Activated CD8-positive, alpha-beta T cell treated with anti-CD3 and anti-CD28 coated beads for 36 hours (primary cell): ENCODE results near the gene PLEKHG1. TPM values are rescaled to one million over a fixed set of nuclear protein-coding genes. Genes with fewer than 3 reads are reported as not detected.

Experiments used
- ATAC-seq: fragments of 200-7000 bp; cut with Tn5 transposase; one replicate; pipeline ENCODE4 v1.10.0; 2021; ENCODE audit warnings: mild to moderate bottlenecking, moderate library complexity
- CTCF ChIA-PET: fragments of 350-600 bp; sonication (Branson Sonifier 250); formaldehyde crosslinking; loops from one replicate; lab custom pipeline; 2021; ENCODE audit warnings: antibody characterized with exemption; lab: Charles Lee
- POLR2A ChIA-PET: fragments of 350-600 bp; sonication (Branson Sonifier 250); formaldehyde crosslinking; loops from one replicate; lab custom pipeline; 2021; ENCODE audit warnings: antibody characterized with exemption; lab: Charles Lee
- DNase-seq: peaks from one replicate; pipeline ENCODE4 v3.0.0-alpha.2; 2020
- H3K27ac Mint-ChIP-seq: one replicate; pipeline ENCODE4 v1.8.0; 2021; ENCODE audit warnings: mild to moderate bottlenecking, mixed read lengths
- H3K27me3 Mint-ChIP-seq: one replicate; pipeline ENCODE4 v1.8.0; 2021; ENCODE audit warnings: mixed read lengths
- H3K36me3 Mint-ChIP-seq: one replicate; pipeline ENCODE4 v1.8.0; 2021; ENCODE audit warnings: low read depth, mixed read lengths
- H3K4me1 Mint-ChIP-seq: one replicate; pipeline ENCODE4 v1.8.0; 2021; ENCODE audit warnings: low read depth, mixed read lengths
- H3K4me3 Mint-ChIP-seq: one replicate; pipeline ENCODE4 v1.8.0; 2021; ENCODE audit warnings: mild to moderate bottlenecking, moderate library complexity, mixed read lengths
- H3K9me3 Mint-ChIP-seq: one replicate; pipeline ENCODE4 v1.8.0; 2021; ENCODE audit warnings: mixed read lengths
- CTCF ChIP-seq: fragments of 200-600 bp; IDR thresholded peaks from one replicate; pipeline ENCODE4 v1.8.0; 2022; ENCODE audit warnings: antibody characterized with exemption, mild to moderate bottlenecking
- intact Hi-C: fragments of 100-400 bp; cut with micrococcal nuclease; formaldehyde crosslinking; loops from one replicate; pipeline ENCODE4 v1.10.0; 2022
- total RNA-seq, 2 experiments: library from RNA; stranded (reverse); gene quantifications; one replicate each; pipeline ENCODE4 v1.2.3, GENCODE V29; 2021

The PLEKHG1 gene
- total RNA-seq, 2 experiments from 2014 or later, result 4.2 to 4.8 TPM

GRCh38 chr6:150568560-150568959, 31.1 kb upstream of the PLEKHG1 start:
- H3K4me1 Mint-ChIP-seq, result no peaks in the 10 kb centered on the region
- H3K36me3 Mint-ChIP-seq, result no peaks in the 10 kb centered on the region
- H3K4me3 Mint-ChIP-seq, result no peak overlapping the region
- ChIA-PET POLR2A (no interaction called here), CTCF (interaction anchor here (0.8 kb wide), 1 partner anchor 150 kb away, joined by 4 read pairs; no protein-coding TSS in a partner anchor)
- ATAC-seq, result no peak
- H3K9me3 Mint-ChIP-seq, result no peaks in the 10 kb centered on the region
- no peak overlapping the region for H3K27ac Mint-ChIP-seq
- peaks cover 15% of the 10 kb centered on the region for H3K27me3 Mint-ChIP-seq
- intact Hi-C loops, result no loop called here
- no peak for TF ChIP-seq CTCF
- no peak for DNase-seq

GRCh38 chr6:150569161-150569560, 30.5 kb upstream of the PLEKHG1 start:
- CTCF ChIA-PET, result interaction anchor here (0.8 kb wide), 1 partner anchor 151 kb away, joined by 4 read pairs; no protein-coding TSS in a partner anchor
- POLR2A ChIA-PET, result no interaction called here
- H3K27ac Mint-ChIP-seq, result no peak overlapping the region

GRCh38 chr6:150573041-150573681, 26.5 kb upstream of the PLEKHG1 start:
- ATAC-seq (no peak), DNase-seq (no peak)
- Mint-ChIP-seq H3K4me3 (no peak overlapping the region), H3K9me3 (no peaks in the 10 kb centered on the region), H3K27ac (no peak overlapping the region), H3K4me1 (no peaks in the 10 kb centered on the region), H3K27me3 (peaks cover 23% of the 10 kb centered on the region), H3K36me3 (no peaks in the 10 kb centered on the region)
- ChIA-PET POLR2A (no interaction called here), CTCF (interaction anchor here (1.1 kb wide), 1 partner anchor 155 kb away, joined by 3 read pairs; no protein-coding TSS in a partner anchor)
- TF ChIP-seq CTCF, result no peak
- intact Hi-C loops, result no loop called here

More at GRCh38 chr6:150569161-150569560, 30.5 kb upstream of the PLEKHG1 start:
- H3K4me1 Mint-ChIP-seq, result no peaks in the 10 kb centered on the region
- peaks cover 19% of the 10 kb centered on the region for H3K27me3 Mint-ChIP-seq
- intact Hi-C loops, result no loop called here
- no peak for TF ChIP-seq CTCF
- DNase-seq (no peak), ATAC-seq (no peak)
- H3K9me3 Mint-ChIP-seq, result no peaks in the 10 kb centered on the region
- no peaks in the 10 kb centered on the region for H3K36me3 Mint-ChIP-seq
- no peak overlapping the region for H3K4me3 Mint-ChIP-seq

- intact Hi-C loops, result no loop called here
- TF ChIP-seq CTCF, result no peak
- CTCF ChIA-PET, result no interaction called here
These were observed 23.8 kb upstream of the PLEKHG1 start for GRCh38 chr6:150575836-150576235.

GRCh38 chr6:150576651-150577226, 22.9 kb upstream of the PLEKHG1 start:
- DNase-seq (no peak), ATAC-seq (no peak)
- CTCF ChIA-PET, result no interaction called here
- POLR2A ChIA-PET, result no interaction called here
- intact Hi-C loops, result no loop called here
- no peak for TF ChIP-seq CTCF
- Mint-ChIP-seq H3K4me1 (no peaks in the 10 kb centered on the region), H3K4me3 (no peak overlapping the region), H3K36me3 (no peaks in the 10 kb centered on the region), H3K27ac (no peak overlapping the region), H3K9me3 (no peaks in the 10 kb centered on the region), H3K27me3 (peaks cover 21% of the 10 kb centered on the region)

More at GRCh38 chr6:150575836-150576235, 23.8 kb upstream of the PLEKHG1 start:
- no peak for DNase-seq
- H3K36me3 Mint-ChIP-seq, result no peaks in the 10 kb centered on the region
- no peak overlapping the region for H3K27ac Mint-ChIP-seq
- ATAC-seq, result no peak
- no peak overlapping the region for H3K4me3 Mint-ChIP-seq
- POLR2A ChIA-PET, result interaction anchor here (0.6 kb wide), 1 partner anchor 862 kb away, joined by 3 read pairs; no protein-coding TSS in a partner anchor
- H3K9me3 Mint-ChIP-seq, result no peaks in the 10 kb centered on the region
- H3K27me3 Mint-ChIP-seq, result peaks cover 23% of the 10 kb centered on the region
- H3K4me1 Mint-ChIP-seq, result no peaks in the 10 kb centered on the region
